ENCODE results near the gene TIGAR.

GRCh38 chr12:4311776-4312175 is 9.2 kb upstream of the TIGAR start:
- TF ChIP-seq CTCF (IDR thresholded peaks at IDR 0.05) (no peak), ZC3H11A (IDR thresholded peaks at IDR 0.05) (no peak), EP300 (IDR thresholded peaks at IDR 0.05) (no peak), MAFK (IDR thresholded peaks at IDR 0.05; ENCODE audit: partially characterized antibody) (no peak), RCOR1 (IDR thresholded peaks at IDR 0.05; ENCODE audit: low read depth, low read length) (no peak), POLR2A (IDR thresholded peaks at IDR 0.05; ENCODE audit: low read length) (no peak), REST (IDR thresholded peaks at IDR 0.05) (no peak), CEBPB (IDR thresholded peaks at IDR 0.05) (no peak), ELK1 (IDR thresholded peaks at IDR 0.05; ENCODE audit: low read depth, low read length) (no peak), NR3C1 (IDR thresholded peaks at IDR 0.05) (no peak), SREBF2 (IDR thresholded peaks at IDR 0.05) (no peak), ESRRA (IDR thresholded peaks at IDR 0.05; ENCODE audit: borderline replicate concordance, low read length) (no peak), NFE2L2 (conservative IDR thresholded peaks at IDR 0.05; ENCODE audit: low read length) (no peak), BHLHE40 (IDR thresholded peaks at IDR 0.05; ENCODE audit: low read depth, low read length) (no peak)

Measured in A549 (cell line).